NOMO-1 treated with DMSO at 0.1 percent for 48 hours (cell line): ENCODE measurements around the gene PDP2.
"Not testable (repeated sequence)": the region's sequence is repeated elsewhere in the genome, so short reads cannot be mapped to it uniquely, and the experiment has no call there.

ENCODE experiments used
- DNase-seq: peaks from one replicate; lab custom pipeline; 2025; ENCODE audit not compliant: unreplicated experiment; lab: John Stamatoyannopoulos, UW

PDP2 gene

GRCh38 chr16:66934138-66934838 lies 54.0 kb downstream of the PDP2 start, which contains the start of gene CIAO2B:
Gene CIAO2B (minus strand): TSS chr16:66934402. CDS start chr16:66934364, 38 bp downstream.
- peak; percentile 75 for DNase-seq

GRCh38 chr16:66934839-66935313 lies 54.6 kb downstream of the PDP2 start:
- not testable (repeated sequence) for DNase-seq

- no peak for DNase-seq
Observed at GRCh38 chr16:66935314-66936011, 55.1 kb downstream of the PDP2 start, which contains the start of gene CES2. Gene CES2 (plus strand): TSS chr16:66935516. CDS start chr16:66935636, 120 bp downstream.

- no peak for DNase-seq
Observed at GRCh38 chr16:66936462-66936861, 56.1 kb downstream of the PDP2 start.

- no peak for DNase-seq
Observed at GRCh38 chr16:66936889-66937554, 56.7 kb downstream of the PDP2 start.

- no peak for DNase-seq
Observed at GRCh38 chr16:66937725-66938337, 57.5 kb downstream of the PDP2 start.

GRCh38 chr16:66939366-66939765 lies 59.1 kb downstream of the PDP2 start:
- DNase-seq, result no peak

GRCh38 chr16:66940236-66940635 lies 59.9 kb downstream of the PDP2 start:
- DNase-seq, result no peak
